Stimulated activated CD8-positive, alpha-beta memory T cell treated with anti-CD3 and anti-CD28 coated beads, Interleukin-12 subunit alpha, Interleukin-12 subunit beta, amount 100 ng/mL, for 24 hours (primary cell): ENCODE measurements around the gene CD244.

Source experiments
- DNase-seq: peaks from one replicate; pipeline ENCODE4 v3.0.0-alpha.2; 2020; ENCODE audit errors: extremely low read depth

The CD244 gene

GRCh38 chr1:160781914-160782689, 80.6 kb downstream of the CD244 start:
- DNase-seq, result no peak

- no peak for DNase-seq
Measured at GRCh38 chr1:160781186-160781766, 81.4 kb downstream of the CD244 start.

GRCh38 chr1:160780398-160780755, 82.3 kb downstream of the CD244 start:
- no peak for DNase-seq
